Lung (tissue), 12 donors: Measurements from ENCODE around the gene CADM2. TPM values are rescaled to one million over a fixed set of nuclear protein-coding genes. Genes with fewer than 3 reads are reported as not detected.

Experiments used
- ATAC-seq: fragments of 200-7000 bp; cut with Tn5 transposase; one replicate; pipeline ENCODE4 v1.9.1; 2020; ENCODE audit warnings: moderate number of reproducible peaks; ENCODE audit not compliant: insufficient read depth, low FRiP score
- DNase-seq, 3 donors: peaks; one replicate each; pipeline ENCODE4 v3.0.0-alpha.2; 2013 to 2017
- H3K27ac ChIP-seq, 2 donors: one replicate each; pipeline ENCODE4 v1.5.1; 2013; ENCODE audit warnings: mild to moderate bottlenecking in 2 of 2, moderate library complexity in 2 of 2, control low read depth in 1 of 2, inconsistent platforms in 1 of 2, low read depth in 1 of 2, low read length in 1 of 2
- H3K27me3 ChIP-seq, 3 donors: one replicate each; pipeline ENCODE4 v1.5.1; 2013; ENCODE audit warnings: low read length in 2 of 3; ENCODE audit not compliant: control insufficient read depth in 3 of 3, insufficient read depth in 3 of 3
- H3K36me3 ChIP-seq, 4 donors: one replicate each; pipeline ENCODE4 v1.5.1; 2013; ENCODE audit warnings: low read length in 4 of 4, mild to moderate bottlenecking in 1 of 4, moderate library complexity in 1 of 4; ENCODE audit not compliant: control insufficient read depth in 4 of 4, insufficient read depth in 4 of 4
- H3K4me1 ChIP-seq, 5 donors: one replicate each; pipeline ENCODE4 v1.5.1; 2013; ENCODE audit warnings: low read length in 5 of 5, mild to moderate bottlenecking in 2 of 5, moderate library complexity in 1 of 5; ENCODE audit not compliant: control insufficient read depth in 5 of 5, insufficient read depth in 5 of 5
- H3K4me3 ChIP-seq: one replicate; pipeline ENCODE4 v1.5.1; 2013; ENCODE audit warnings: mild to moderate bottlenecking, control low read depth, moderate library complexity
- H3K9ac ChIP-seq, 2 donors: one replicate each; pipeline ENCODE4 v1.5.1; 2013; ENCODE audit warnings: low read length in 2 of 2, control low read depth in 1 of 2; ENCODE audit not compliant: insufficient read depth in 1 of 2
- H3K9me3 ChIP-seq, 4 donors: one replicate each; pipeline ENCODE4 v1.5.1; 2013; ENCODE audit warnings: low read length in 3 of 4, mild to moderate bottlenecking in 1 of 4, moderate library complexity in 1 of 4; ENCODE audit not compliant: control insufficient read depth in 4 of 4, insufficient read depth in 3 of 4
- WGBS, 2 donors: extraction: QIAGEN DNeasy Blood & Tissue Kit; methylation state at CpG; one replicate each; pipeline ENCODE4 v1.1.7; 2013; 5-methylcytosine and 5-hydroxymethylcytosine counted together
- polyA plus RNA-seq, 2 donors: library from polyadenylated mRNA; stranded (reverse); fragments of 200-250 nt; gene quantifications; one replicate each; pipeline ENCODE4 v1.2.1, GENCODE V29; 2013
- total RNA-seq, 2 donors: library from RNA; depleted of rRNA in 1 of 2; stranded (reverse); fragments of >200 nt in 1 of 2; gene quantifications; one replicate each; pipeline ENCODE4 v1.2.1, GENCODE V29; 2014 to 2021
- TF ChIP-seq, protein P1 (sequence below): IDR thresholded peaks from 2 replicates; pipeline ENCODE4 v1.5.1; 2012; ENCODE audit warnings: mild to moderate bottlenecking; ENCODE audit errors: control extremely low read depth, extremely low read depth
- donor health status: control.
- donor health status: control.
- donor health status: Bipolar disorder and iron deficiency.
- donor health status: healthy.
- donor health status: DM: yes; HTN: yes; CAD: no.

The CADM2 gene
- total and polyA plus RNA-seq, 4 donors, result 0.14 to 3.3 (median 0.32) TPM

DNA sequence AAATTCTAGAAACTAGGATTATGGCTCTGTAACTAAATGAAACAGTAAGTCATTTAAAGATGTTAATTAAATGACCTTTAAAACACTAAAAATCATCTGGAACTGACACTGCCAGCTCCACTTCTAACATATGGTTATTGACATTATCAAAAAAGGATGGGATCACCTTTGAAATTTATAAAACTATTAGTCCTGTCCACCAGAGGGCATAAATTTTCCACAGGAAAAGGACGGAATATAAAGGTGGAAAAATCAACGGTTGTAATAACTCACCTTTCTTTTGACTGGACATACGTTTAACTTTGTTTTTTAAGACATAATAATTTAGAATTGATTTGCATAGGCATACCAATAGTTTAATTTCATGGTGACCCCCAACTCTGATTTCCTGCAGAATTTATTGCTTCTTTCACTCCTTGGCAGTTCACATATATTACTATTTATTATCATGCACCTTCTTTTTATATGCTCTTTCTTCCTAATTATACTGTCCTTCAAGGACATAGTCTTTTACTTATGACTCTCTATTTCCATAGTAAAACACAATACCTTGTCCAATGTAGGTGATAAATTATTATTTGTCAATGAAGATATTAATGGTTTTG lies 345.7 kb downstream of the CADM2 start:
- H3K4me3 ChIP-seq, result no peak overlapping the region
- H3K9ac ChIP-seq, result no peak overlapping the region
- TF ChIP-seq, protein P1, sequence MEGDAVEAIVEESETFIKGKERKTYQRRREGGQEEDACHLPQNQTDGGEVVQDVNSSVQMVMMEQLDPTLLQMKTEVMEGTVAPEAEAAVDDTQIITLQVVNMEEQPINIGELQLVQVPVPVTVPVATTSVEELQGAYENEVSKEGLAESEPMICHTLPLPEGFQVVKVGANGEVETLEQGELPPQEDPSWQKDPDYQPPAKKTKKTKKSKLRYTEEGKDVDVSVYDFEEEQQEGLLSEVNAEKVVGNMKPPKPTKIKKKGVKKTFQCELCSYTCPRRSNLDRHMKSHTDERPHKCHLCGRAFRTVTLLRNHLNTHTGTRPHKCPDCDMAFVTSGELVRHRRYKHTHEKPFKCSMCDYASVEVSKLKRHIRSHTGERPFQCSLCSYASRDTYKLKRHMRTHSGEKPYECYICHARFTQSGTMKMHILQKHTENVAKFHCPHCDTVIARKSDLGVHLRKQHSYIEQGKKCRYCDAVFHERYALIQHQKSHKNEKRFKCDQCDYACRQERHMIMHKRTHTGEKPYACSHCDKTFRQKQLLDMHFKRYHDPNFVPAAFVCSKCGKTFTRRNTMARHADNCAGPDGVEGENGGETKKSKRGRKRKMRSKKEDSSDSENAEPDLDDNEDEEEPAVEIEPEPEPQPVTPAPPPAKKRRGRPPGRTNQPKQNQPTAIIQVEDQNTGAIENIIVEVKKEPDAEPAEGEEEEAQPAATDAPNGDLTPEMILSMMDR, result no peak
- DNase-seq (no peak), ATAC-seq (no peak)
- H3K27ac ChIP-seq, result no peak overlapping the region
- 54 to 55% methylated on average over 3 of the region's 3 CpGs for WGBS, 2 donors
- H3K9me3 ChIP-seq, result no peaks in the 10 kb centered on the region
- no peaks in the 10 kb centered on the region for H3K36me3 ChIP-seq
- H3K4me1 ChIP-seq, result peaks cover 0 to 6% (median 0%) of the 10 kb centered on the region in 5 donors
- H3K27me3 ChIP-seq, result no peaks in the 10 kb centered on the region

DNA sequence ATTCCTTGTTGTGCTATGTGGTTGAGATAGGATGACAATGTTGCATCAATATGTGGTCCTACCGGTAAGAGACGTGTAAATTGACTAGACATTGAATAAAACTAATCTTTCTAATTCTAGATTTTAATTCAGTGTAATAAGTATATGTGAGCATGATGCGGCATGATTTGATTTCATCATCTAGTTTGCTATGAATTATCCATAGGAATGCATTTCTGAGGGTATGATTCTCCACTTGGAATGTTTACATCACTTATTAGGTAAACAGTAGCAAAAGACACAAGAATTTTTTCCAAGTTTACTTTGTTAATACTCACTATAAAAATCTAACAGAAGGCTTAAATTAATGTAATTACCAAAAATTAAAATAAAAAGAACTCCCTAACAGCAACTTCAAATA lies 353.5 kb downstream of the CADM2 start:
- Histone ChIP-seq H3K27ac (no peak overlapping the region), H3K27me3 (no peaks in the 10 kb centered on the region), H3K36me3 (no peaks in the 10 kb centered on the region), H3K4me1 (no peaks in the 10 kb centered on the region), H3K9ac (no peak overlapping the region), H3K9me3 (no peaks in the 10 kb centered on the region), H3K4me3 (no peak overlapping the region)
- DNase-seq (no peak), ATAC-seq (no peak)
- 83 to 91% methylated on average over 3 of the region's 3 CpGs for WGBS, 2 donors
- TF ChIP-seq, protein P1, result no peak

DNA sequence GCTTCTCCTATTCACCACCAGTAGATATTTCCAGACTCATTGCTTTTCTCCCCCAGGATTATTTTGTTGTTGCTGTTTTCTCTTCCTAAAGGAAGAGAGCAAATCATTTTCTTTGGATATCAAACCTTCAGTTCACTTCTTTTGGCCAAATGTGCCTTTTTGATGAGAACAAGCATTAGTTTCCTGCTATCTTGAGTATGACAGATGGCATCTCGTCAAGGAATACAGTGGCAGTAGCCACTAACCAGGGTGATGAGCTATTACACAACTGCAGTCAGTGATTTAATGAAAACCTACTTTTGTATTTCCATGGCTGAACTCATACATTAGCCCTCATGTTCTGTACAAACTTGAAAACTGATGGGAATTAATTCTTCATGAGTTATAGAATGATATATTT lies 354.6 kb downstream of the CADM2 start:
- Histone ChIP-seq H3K36me3 (no peaks in the 10 kb centered on the region), H3K4me1 (no peaks in the 10 kb centered on the region), H3K9me3 (no peaks in the 10 kb centered on the region), H3K4me3 (no peak overlapping the region), H3K9ac (no peak overlapping the region), H3K27ac (no peak overlapping the region), H3K27me3 (no peaks in the 10 kb centered on the region)
- no peak for ATAC-seq
- TF ChIP-seq, protein P1, result no peak
- DNase-seq, result no peak
- WGBS, 2 donors, result 71 to 81% methylated on average over 1 of the region's 1 CpG

DNA sequence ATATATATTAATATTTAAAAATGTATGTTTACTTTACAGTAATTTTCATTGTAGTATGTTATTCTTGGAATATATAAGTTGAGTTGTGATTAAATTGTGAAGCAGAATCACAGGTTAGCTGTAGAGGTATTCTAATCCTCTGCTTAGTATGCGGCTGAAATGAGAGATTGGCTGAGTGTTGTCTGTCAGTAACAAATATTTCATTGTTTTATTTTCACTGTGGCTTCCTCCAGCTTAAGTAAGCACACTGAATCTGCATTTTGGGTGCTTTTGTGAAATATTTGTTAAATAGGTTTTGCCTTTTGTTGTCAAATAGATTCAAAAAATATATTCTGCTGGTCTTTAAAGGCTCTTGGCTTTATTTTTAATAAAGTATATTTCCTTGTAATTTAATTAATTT lies 357.5 kb downstream of the CADM2 start:
- 82 to 93% methylated on average over 1 of the region's 1 CpG for WGBS, 2 donors
- no peaks in the 10 kb centered on the region for H3K27me3 ChIP-seq
- TF ChIP-seq, protein P1, result no peak
- H3K9ac ChIP-seq, result no peak overlapping the region
- no peaks in the 10 kb centered on the region for H3K9me3 ChIP-seq
- no peak overlapping the region for H3K27ac ChIP-seq
- no peaks in the 10 kb centered on the region for H3K4me1 ChIP-seq
- H3K4me3 ChIP-seq, result no peak overlapping the region
- no peak for DNase-seq
- no peaks in the 10 kb centered on the region for H3K36me3 ChIP-seq
- no peak for ATAC-seq
